Gastroesophageal sphincter (tissue), 4 donors: ENCODE measurements around the gene RELT. TPM values are rescaled to one million over a fixed set of nuclear protein-coding genes. Genes with fewer than 3 reads are reported as not detected.
"Not testable (repeated sequence)": the region's sequence is repeated elsewhere in the genome, so short reads cannot be mapped to it uniquely, and the experiment has no call there.

ENCODE experiments used
- ATAC-seq: fragments of 150-250 bp; one replicate; pipeline ENCODE4 v1.9.1; 2016; ENCODE audit warnings: mild to moderate bottlenecking, moderate library complexity
- H3K27ac ChIP-seq, 4 donors: fragments of 200-600 bp; sonication (generic) in 3 of 4; 1 replicate in 3 of 4; 2 replicates in 1 of 4; pipeline ENCODE4 v1.5.1; 2016 to 2019
- H3K27me3 ChIP-seq: fragments of 200-600 bp; sonication (generic); one replicate; pipeline ENCODE4 v1.5.1; 2019
- H3K36me3 ChIP-seq, 2 donors: fragments of 200-600 bp; sonication (generic); one replicate each; pipeline ENCODE4 v1.5.1; 2019; ENCODE audit warnings: control low read depth in 1 of 2
- H3K4me1 ChIP-seq, 3 donors: fragments of 200-600 bp; sonication (generic); 1 replicate in 2 of 3; 2 replicates in 1 of 3; pipeline ENCODE4 v1.5.1; 2016 to 2019; ENCODE audit warnings: control low read depth in 2 of 3
- H3K4me3 ChIP-seq, 2 donors: fragments of 200-600 bp; sonication (generic); one replicate each; pipeline ENCODE4 v1.5.1; 2019; ENCODE audit warnings: mild to moderate bottlenecking in 1 of 2, moderate library complexity in 1 of 2
- H3K9me3 ChIP-seq, 3 donors: fragments of 200-600 bp; sonication (generic); one replicate each; pipeline ENCODE4 v1.5.1; 2017 to 2019; ENCODE audit warnings: control low read depth in 2 of 3
- EP300 ChIP-seq: sonication (generic); formaldehyde crosslinking; IDR thresholded peaks from one replicate; pipeline ENCODE4 v1.6.1; 2017; ENCODE audit warnings: antibody characterized with exemption, mild to moderate bottlenecking
- POLR2A ChIP-seq, 2 donors: fragments of 450-650 bp; IDR thresholded peaks; one replicate each; pipeline ENCODE4 v1.6.1; 2017; ENCODE audit warnings: antibody characterized with exemption in 2 of 2, mild to moderate bottlenecking in 2 of 2, moderate library complexity in 1 of 2
- POLR2AphosphoS5 ChIP-seq: sonication (generic); formaldehyde crosslinking; IDR thresholded peaks from one replicate; pipeline ENCODE4 v1.6.1; 2017; ENCODE audit warnings: antibody characterized with exemption
- WGBS, 2 donors: methylation state at CpG; one replicate each; pipeline ENCODE4 v1.1.5; 2018; ENCODE audit warnings: low coverage in 1 of 2; 5-methylcytosine and 5-hydroxymethylcytosine counted together
- total RNA-seq, 4 donors: library from RNA; depleted of rRNA; stranded (reverse); fragments of >200 nt; gene quantifications; one replicate each; pipeline ENCODE4 v1.1.0, GENCODE V29; 2016
- TF ChIP-seq, protein P1 (sequence below), 4 experiments: fragments of 200-600 bp in 2 of 4; fragments of 450-650 bp in 2 of 4; sonication (generic) in 1 of 4; IDR thresholded peaks; one replicate each; pipeline ENCODE4 v1.5.1; 2017 to 2019; ENCODE audit warnings: antibody characterized with exemption in 4 of 4, mild to moderate bottlenecking in 2 of 4, moderate library complexity in 2 of 4

The RELT gene
- total RNA-seq, 4 donors from 2014 or later: 2.3 to 5.7 (median 3.5) TPM

DNA sequence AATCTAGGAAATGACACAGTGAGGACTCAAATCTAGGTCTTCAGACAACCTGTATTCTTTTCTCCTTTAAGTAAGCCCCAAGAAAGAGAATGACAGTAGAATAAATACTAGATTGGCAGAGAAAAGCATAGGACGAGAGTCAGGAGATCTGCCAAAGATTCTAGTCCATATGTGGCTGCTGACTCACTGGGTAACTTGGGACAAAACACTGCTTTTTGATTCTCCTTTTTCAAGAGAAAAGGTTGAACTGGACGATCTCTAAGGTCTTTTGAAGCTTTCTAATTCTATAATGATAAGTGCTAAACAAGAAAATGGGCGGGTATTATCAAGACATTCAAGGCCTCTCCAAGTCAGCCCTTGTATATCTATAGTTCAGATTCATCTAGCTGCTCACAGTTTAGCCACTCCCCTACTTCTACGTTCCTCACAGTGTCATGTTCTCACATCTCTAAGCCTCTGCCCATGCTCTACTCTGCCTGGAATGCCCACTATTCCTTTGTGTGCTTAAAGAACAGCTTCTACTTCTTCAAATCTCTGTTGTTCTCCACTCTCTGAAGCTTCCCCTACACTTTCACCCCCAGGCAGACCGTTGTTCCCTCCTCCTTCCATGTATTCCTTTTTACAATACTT lies 53.0 kb downstream of the RELT start:
- Histone ChIP-seq H3K27me3 (no peaks in the 10 kb centered on the region), H3K4me3 (no peak overlapping the region), H3K4me1 (peaks cover 0 to 25% (median 0%) of the 10 kb centered on the region in 3 donors), H3K36me3 (peaks cover 0 to 8% of the 10 kb centered on the region in 2 donors), H3K9me3 (no peaks in the 10 kb centered on the region), H3K27ac (peak overlapping the region in 1 of 4 donors; percentile 26)
- no peak for ATAC-seq
- no peak for TF ChIP-seq POLR2A (IDR thresholded peaks at IDR 0.05)
- TF ChIP-seq, protein P1, sequence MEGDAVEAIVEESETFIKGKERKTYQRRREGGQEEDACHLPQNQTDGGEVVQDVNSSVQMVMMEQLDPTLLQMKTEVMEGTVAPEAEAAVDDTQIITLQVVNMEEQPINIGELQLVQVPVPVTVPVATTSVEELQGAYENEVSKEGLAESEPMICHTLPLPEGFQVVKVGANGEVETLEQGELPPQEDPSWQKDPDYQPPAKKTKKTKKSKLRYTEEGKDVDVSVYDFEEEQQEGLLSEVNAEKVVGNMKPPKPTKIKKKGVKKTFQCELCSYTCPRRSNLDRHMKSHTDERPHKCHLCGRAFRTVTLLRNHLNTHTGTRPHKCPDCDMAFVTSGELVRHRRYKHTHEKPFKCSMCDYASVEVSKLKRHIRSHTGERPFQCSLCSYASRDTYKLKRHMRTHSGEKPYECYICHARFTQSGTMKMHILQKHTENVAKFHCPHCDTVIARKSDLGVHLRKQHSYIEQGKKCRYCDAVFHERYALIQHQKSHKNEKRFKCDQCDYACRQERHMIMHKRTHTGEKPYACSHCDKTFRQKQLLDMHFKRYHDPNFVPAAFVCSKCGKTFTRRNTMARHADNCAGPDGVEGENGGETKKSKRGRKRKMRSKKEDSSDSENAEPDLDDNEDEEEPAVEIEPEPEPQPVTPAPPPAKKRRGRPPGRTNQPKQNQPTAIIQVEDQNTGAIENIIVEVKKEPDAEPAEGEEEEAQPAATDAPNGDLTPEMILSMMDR (IDR thresholded peaks at IDR 0.05): no peak
- TF ChIP-seq POLR2AphosphoS5: no peak
- no peak for TF ChIP-seq EP300
- WGBS, 2 donors: 42 to 54% methylated on average over 4 to 5 of the region's 5 CpGs

DNA sequence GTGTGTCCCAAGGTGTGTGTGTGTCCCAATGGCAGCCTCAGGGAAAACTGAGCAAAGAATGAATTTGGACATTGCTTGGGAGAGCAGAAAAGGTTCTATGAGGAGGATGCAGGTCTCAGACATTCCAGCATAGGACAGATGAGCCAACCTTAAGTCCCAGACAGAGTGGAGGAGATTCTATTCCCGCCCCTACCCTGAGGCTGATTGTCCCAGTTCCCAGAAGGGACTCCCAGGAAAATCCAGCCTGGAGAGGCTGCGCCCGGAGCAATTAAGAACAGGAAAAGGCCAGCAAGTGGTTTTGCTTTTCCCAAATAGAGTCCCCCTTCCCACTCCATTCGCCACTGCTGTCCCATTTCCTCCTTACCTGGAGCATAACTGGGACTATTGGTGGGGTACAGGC lies 54.1 kb downstream of the RELT start:
- 100% methylated on average over 3 of the region's 4 CpGs; no CpG with 5 or more reads in 1 of the 2 donors for WGBS, 2 donors
- no peak for TF ChIP-seq EP300
- TF ChIP-seq POLR2A (IDR thresholded peaks at IDR 0.05): no peak
- TF ChIP-seq, protein P1 (IDR thresholded peaks at IDR 0.05): no peak
- no peak for TF ChIP-seq POLR2AphosphoS5
- peaks cover 0 to 23% (median 0%) of the 10 kb centered on the region in 3 donors for H3K4me1 ChIP-seq

DNA sequence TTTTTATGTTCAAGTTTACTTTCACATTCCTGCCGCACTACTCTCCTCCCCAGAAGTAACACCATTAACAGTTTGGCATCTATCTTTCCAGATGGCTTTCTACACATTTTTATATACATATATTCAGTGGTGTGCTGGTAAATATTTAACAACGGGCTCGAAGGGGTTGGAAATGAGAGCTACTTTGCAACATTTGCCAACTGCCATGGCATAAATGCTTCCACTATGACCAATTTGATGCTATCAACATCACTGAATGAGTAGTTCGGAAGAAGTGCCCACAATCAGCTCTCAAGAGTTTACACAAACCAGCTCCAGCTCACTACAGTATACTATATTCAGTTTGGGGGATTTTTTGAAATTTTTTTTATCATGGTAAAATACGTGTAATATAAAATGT lies 55.2 kb downstream of the RELT start:
- Histone ChIP-seq H3K9me3 (no peaks in the 10 kb centered on the region), H3K36me3 (peaks cover 0 to 8% of the 10 kb centered on the region in 2 donors), H3K4me3 (no peak overlapping the region), H3K4me1 (peaks cover 0 to 15% (median 0%) of the 10 kb centered on the region in 3 donors), H3K27me3 (no peaks in the 10 kb centered on the region), H3K27ac (no peak overlapping the region)
- 83 to 100% methylated on average over 3 to 5 of the region's 5 CpGs for WGBS, 2 donors
- ATAC-seq: no peak
- TF ChIP-seq POLR2AphosphoS5: no peak
- TF ChIP-seq EP300: no peak
- no peak for TF ChIP-seq POLR2A (IDR thresholded peaks at IDR 0.05)
- TF ChIP-seq, protein P1 (IDR thresholded peaks at IDR 0.05): no peak

More for the DNA sequence above, 54.1 kb downstream of the RELT start:
- Histone ChIP-seq H3K27ac (no peak overlapping the region), H3K4me3 (no peak overlapping the region), H3K9me3 (no peaks in the 10 kb centered on the region), H3K36me3 (peaks cover 0 to 8% of the 10 kb centered on the region in 2 donors), H3K27me3 (no peaks in the 10 kb centered on the region)
- no peak for ATAC-seq

- H3K27me3 ChIP-seq, H3K36me3 ChIP-seq, H3K4me3 ChIP-seq, H3K9me3 ChIP-seq, H3K27ac ChIP-seq, ATAC-seq: not testable (repeated sequence)
- peaks cover 0 to 12% (median 0%) of the 10 kb centered on the region in 3 donors for H3K4me1 ChIP-seq
- WGBS, 2 donors: 100% methylated on average over 4 of the region's 4 CpGs; no CpG with 5 or more reads in 1 of the 2 donors
Observed at GRCh38 chr11:73436859-73437258, 60.7 kb downstream of the RELT start.

DNA sequence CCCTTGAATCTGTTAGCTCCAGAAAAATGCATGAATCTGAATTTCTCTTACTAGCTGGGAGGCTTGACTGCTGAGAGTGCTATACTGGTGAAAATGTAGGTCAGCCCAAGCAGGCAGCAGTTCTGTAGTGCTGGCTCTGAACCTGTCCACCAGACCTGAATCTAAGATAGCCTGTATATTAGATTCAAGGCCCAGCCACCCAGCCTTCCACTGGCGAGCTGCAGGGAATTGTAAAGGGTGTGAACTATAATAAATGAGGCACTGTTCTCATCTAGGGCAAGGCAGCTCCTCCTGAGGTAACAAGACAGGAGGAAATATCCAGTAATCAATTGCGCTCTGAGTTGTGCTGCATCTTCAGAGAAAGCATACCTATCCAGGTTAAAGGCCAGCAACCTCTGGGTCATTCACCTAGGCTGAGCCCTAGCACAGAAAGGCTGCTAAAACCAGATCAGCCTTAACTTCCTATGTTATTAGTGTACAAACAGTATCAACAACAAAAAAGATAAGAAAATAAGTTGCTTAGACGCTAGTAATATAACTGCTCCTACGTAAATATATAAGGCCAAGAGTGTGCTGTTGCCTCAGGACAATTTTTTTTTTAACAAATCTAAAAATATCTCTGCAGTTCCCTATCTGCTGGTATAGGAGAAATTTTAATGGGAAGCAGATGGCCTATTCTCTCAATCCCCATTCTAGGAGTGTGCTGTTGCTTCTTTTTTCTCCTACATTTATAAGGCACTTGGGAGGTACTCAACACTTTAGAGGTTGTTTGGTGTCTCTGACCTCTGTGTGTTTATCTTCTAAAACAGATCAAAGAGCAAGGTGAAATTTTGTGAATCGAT lies 63.0 kb downstream of the RELT start:
- peaks cover 0 to 12% (median 0%) of the 10 kb centered on the region in 3 donors for H3K4me1 ChIP-seq
- no peak for TF ChIP-seq POLR2A (IDR thresholded peaks at IDR 0.05)
- TF ChIP-seq POLR2AphosphoS5: no peak
- TF ChIP-seq, protein P1 (IDR thresholded peaks at IDR 0.05): no peak
- TF ChIP-seq EP300: no peak
- WGBS, 2 donors: 81 to 84% methylated on average over 4 to 5 of the region's 5 CpGs
- H3K27me3 ChIP-seq: no peaks in the 10 kb centered on the region
- no peaks in the 10 kb centered on the region for H3K9me3 ChIP-seq
- H3K4me3 ChIP-seq: no peak overlapping the region
- no peak overlapping the region for H3K27ac ChIP-seq
- H3K36me3 ChIP-seq: no peaks in the 10 kb centered on the region
- ATAC-seq: no peak
